IPS-NIHi7 (cell line): Measurements from ENCODE around the gene SYNPO2.
A peak's percentile ranks its signal among the peaks of the same experiment; 100 is the strongest.
"Not testable (repeated sequence)": the region's sequence is repeated elsewhere in the genome, so short reads cannot be mapped to it uniquely, and the experiment has no call there.

ENCODE experiments used
- DNase-seq: peaks from one replicate; pipeline ENCODE4 v3.0.0; 2012; ENCODE audit warnings: mixed read lengths; ENCODE audit errors: extremely low spot score

SYNPO2 gene

DNA sequence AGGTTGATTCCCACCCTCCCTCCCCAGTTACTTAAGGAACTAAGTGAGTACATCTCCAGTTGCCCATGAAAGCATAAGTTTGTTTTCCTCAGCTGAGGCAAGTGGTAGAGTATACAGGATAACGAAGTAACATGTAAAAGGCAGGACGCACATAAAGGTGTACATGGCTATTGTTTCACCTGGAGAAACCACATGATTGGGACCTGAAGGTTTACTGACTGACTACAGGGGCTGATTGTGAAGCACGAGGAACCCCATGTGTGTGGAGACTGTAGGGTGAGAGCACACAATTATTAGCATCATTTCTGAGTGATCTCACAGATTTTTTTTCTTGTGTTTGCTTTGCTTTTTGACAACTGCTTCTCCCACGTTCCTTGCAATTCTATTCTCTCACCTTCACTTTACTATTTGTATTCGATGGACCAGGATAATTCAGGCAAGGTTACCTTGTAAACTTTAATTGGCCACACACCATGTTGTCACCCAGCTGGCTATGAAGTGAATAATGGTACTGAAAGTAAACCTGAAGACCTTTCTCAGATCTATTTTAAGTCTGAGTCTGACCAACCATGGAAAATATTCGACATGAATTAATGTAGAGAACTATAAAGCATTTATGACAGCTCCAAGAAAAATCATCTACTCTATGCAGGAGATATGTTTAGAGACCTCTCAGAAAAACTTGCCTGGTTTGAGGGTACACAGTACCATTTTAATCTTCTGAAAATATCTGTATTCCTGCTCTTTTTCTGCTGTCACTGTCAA is 144.4 kb downstream of the SYNPO2 start:
- no peak for DNase-seq

DNA sequence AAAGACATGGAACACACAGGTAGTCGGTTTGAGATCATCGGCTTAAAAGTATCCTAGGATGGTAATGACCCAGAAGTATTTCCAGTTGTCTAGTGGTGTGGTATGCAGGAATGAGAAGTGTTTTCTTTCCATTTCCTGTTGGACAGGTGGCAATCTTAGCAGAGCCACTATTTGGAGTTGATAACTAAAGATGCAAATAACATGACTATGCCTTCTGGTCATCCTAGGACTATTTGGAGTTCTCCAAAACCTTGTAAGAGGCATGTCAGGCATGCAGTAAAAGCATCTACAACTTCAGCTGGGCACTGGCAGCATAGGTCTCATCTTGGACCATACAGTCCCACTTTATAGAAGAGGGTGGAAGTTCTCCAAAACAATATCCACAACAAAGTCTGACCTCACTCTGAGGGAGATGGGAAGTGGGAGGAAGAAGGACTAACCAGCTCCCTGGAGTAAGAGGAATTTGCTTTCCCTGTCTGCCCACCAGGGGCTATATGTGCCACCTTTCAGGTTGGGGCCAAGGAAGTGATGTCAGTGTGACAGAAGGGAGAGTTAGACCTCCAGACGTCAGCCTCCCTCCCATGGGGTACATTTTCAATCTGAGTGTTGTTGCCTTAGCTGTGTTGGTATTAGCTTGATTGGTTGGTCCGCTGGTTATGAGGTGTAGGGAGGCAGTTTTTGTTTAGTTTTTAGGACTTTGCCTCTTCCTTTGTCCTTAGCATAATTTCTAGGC is 145.8 kb downstream of the SYNPO2 start:
- DNase-seq, result peak; percentile 28

DNA sequence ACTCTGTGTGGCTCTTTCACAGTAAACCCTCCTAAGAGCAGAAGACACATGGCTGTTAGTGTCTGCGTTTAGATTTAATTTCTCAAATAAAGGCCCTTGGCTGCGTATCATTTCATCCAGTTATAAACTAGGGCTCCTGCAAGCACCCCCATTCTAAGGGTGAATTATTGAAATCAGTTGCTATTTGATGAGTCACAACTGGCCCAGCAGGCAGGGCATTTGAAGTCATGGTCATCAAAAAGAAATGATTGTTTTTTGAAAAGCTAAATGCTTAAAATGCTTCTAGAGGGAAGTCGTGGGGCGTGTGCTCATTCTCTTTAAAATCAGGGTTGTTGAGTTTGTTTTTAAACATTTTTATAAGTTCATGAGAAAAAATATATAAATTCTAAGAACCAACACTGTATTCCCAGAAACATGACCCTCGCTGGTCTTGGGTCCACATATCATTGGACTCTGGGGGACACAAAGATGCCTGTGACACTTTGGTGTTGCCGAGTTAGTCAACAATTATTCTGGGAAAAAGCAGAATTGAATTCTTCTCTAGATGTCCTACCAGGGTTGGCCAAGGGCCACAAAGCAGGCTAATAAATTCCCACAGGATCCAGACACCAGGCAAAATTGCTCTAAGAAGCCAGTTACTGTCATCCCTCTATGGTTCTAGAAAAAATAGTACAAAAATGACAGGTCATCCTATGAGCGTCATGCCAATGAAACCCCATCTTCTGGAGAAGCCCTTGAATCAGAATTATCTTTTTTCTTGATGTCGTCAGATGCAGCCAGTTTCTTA is 147.5 kb downstream of the SYNPO2 start:
- no peak for DNase-seq

DNA sequence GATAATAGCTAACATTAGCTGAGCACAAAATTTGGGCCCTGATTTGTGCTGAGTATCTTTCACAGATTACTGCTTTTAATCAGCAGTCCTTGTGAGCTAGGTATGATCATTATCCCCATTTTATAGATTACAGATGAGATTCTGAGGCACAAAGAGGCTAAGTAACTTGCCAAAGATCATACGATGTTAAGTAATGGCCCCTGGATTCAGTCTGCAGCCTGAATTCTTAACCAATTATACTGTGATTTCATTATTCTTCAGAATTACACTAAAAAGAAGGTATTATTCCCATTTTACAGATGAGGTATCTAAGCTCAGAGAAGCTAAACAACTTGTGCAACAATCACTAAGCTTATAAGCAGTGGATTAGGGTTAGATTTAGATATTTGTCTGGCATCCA is 149.1 kb downstream of the SYNPO2 start:
- DNase-seq, result no peak

DNA sequence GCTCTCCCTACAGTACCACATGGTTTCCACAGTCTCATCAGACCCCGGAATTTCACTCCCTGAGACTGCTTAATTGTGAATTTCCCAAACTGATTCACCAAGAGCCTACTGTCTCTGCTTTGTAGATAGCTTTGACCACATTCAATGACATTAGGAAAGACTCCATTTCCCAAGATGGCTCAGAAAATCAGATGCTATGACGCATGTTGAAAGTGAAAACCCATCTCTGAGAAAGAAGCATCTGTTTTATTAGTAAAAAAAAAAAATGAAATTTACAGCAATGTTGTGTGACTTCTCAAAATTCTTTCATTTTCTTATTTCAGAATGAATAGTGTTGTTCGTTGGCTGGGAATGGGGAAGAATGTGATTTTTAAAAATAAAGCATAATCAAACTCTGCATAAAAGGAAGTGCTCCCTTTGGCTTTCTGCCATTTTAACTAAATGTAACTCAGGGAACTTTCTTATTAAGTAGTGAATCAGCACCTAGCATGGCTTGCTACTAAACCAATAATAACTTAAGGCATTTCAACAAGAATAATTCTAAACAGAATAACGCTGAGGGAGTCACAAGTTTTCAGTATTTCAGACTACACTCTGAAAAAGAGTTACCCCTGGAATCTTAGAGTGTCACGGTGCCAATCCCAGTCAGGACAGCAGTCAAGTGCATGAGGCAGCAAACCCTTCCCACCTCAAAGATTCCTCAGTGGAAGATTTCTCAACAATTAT is 149.6 kb downstream of the SYNPO2 start:
- DNase-seq, result no peak

DNA sequence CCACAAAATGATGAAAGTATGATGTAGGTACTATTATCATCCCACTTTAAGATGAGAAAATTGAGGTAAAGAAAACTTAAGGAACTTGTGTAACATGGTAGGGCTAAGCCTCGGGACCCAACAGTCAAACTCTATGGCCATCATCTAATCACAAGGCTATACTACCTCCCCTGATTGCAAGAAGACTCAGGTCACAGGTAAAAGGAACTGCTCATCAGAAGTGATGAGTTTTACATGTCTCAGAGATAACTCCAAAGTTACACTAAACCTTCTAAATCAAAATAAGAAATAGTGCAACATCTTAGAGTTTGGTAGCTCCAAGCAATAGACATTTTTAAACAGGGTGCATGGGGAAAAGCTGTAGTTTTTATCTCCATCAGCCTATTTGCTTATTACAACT is 150.5 kb downstream of the SYNPO2 start:
- DNase-seq, result no peak

DNA sequence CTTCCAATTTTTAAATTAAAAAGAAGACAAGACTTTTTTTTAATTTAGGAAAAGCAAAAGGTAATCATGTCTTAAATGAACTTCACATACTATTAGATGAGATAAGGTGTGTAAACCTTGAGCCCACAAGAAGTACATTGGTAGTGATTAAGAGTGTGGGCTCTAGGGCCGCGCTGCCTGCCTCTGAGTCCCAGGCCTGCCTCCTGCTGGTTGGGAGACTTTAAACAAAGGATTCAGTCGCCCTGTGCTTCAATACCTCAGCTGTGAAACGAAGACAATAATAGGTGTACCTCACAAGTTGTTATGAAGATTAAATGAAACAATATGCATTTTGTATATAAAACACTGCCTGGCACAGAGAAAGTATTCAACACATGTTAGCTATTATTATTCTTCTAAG is 151.1 kb downstream of the SYNPO2 start:
- DNase-seq, result peak; percentile 40

DNA sequence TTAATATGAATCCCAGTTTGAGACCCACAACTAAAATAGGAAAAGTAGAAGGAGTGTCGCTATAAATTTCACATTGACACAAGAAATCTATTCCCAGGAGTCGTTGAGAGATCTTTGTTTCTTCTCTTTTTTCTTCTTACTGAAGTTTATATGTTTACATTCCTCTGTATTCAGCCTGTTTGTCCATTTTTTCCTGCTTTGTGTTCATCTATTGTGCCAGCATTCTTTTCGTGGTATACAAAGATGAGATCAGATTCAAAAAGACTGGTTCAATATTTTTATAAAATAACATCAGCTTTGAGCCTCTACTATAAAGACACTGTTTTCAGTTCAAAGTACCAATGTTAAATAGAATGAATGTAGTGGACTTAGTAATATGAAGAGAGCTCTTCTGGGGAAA is 151.6 kb downstream of the SYNPO2 start:
- no peak for DNase-seq

DNA sequence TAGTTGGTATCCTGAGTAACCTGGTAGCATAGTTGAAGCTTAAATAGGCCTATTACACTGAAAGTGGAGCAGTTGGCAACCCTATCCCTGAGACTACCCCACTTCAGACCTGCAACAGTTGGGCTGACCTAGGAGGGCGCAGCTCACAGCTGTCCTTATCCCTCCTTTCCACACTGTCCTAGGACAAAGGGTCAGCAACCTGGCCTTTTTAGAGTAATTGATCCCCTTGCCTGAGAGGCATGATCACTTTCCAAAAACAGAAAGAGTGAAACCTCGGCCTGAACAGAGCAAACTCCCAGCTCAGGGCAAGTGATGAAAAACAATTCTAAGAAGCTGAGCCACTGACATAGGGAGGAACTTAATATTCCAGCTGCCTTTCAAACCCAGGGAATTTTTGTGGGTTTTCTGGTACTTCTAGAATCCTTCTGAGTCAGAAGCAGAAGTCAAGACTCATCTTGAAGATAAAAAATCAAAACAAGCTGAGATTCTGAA is 152.1 kb downstream of the SYNPO2 start:
- peak; percentile 29 for DNase-seq

DNA sequence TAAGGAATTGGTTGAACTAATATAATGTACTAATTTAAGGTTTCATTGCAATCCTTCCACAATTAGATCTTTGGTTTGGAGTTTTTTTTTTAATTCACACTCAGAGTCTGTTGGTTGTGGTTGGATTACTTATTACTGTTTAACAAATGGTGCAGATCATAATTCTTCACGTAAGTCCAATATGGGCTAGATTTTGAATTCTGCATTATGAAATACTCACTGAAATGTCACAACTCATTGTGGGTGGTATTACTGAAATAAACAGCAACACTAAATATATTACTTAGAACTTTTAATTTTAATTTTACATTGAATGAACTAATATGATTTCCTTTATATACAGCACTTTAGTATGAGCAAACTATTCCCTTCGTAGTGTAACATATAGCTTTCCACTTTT is 152.7 kb downstream of the SYNPO2 start:
- no peak for DNase-seq

DNA sequence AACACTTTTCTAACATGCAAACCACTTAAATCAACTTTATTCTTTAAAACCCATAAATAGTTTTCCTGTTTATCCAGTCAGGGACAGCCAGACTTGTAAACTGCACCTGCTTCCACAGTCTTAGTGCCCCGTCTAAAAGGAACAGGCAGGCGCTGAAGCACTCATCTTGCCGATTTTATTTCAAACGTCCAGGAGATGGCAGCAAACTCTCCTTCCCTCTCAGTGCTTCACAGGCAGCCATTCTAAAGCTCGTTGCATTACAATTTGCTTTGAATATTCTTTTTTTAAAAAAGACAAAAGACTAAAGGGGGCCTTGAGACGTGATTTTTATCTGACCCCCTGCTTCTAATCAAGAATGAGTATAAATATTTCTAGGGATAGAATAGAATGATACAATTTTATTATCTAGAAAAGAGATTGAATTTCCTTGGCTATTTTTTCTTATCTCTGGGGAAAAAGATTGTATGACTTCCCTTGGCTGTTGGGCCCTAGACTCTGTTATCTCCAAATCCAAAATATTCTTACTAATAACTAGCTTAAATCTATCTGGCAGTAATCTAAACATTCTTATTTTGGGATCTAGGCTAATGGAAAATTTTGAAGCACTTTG is 153.4 kb downstream of the SYNPO2 start:
- DNase-seq, result peak; percentile 77

DNA sequence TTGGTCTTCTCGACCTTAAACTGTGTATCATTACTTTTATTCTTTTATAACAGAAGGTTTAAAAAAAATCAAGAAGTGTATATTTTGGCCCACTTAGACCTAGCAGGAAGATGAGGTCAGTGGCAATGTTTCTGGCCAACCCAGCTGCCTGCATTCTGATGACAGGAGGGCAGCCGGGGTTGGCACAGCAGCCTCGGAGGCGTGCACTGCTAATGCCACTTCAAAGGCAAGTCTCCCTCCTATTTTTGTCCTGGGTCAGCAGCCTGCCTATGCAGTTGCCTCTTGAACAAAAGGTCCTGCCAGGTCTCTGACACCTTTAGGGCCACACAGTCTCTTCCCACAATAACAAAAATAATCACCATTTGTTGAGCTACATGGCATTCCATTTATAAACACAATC is 157.6 kb downstream of the SYNPO2 start:
- DNase-seq, result no peak

DNA sequence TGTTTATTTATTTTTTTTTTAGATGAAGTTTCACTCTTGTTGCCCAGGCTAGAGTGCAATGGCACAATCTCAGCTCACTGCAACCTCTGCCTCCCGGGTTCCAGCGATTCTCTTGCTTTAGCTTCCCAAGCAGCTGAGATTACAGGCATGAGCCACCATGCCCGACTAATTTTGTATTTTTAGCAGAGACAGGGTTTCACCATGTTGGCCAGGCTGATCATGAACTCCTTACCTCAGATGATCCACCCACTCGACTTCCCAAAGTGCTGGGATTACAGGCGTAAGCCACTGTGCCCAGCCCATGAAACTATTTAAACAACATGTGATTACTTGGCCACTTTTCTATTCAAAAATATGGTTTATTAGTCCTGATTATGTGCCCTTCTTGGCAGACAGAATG is 158.4 kb downstream of the SYNPO2 start:
- DNase-seq, result not testable (repeated sequence)

DNA sequence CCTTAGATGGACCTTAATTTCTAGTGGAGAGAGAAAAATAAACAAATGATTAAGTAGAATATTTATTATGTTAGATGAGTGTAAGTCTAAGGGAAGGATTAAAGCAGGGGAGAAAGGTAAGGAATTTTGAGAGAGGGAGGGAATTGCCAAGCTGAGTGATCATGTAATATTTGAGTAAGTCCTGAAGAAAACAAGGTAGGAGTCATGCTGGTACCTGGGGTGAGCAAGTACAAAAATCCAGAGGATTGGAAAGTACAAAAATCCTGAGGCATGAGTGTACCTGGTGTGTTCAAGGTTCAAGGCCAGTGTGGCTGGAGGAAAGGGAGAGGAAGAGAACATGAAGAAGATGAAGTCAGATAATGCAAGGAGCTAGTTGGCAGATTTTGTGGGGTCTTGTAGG is 159.8 kb downstream of the SYNPO2 start:
- DNase-seq, result no peak

DNA sequence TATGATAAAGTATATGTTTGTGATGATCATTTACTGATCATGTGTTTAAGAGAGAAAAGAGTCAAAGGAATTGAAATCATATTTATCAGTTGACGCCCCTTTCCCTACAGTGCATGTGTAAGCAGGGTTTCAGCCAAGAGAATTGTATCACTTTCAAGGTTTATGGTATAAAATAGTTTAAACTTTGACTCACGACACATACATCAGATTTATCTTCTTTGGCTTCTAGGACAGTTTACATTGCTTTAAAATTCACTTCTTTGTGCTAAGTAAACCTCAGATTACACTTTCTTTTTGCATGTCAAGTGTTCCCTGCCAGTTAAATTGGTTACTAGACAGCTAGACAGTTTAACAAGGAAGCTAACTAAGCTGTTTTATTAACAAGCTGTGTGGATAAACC is 160.7 kb downstream of the SYNPO2 start:
- no peak for DNase-seq

DNA sequence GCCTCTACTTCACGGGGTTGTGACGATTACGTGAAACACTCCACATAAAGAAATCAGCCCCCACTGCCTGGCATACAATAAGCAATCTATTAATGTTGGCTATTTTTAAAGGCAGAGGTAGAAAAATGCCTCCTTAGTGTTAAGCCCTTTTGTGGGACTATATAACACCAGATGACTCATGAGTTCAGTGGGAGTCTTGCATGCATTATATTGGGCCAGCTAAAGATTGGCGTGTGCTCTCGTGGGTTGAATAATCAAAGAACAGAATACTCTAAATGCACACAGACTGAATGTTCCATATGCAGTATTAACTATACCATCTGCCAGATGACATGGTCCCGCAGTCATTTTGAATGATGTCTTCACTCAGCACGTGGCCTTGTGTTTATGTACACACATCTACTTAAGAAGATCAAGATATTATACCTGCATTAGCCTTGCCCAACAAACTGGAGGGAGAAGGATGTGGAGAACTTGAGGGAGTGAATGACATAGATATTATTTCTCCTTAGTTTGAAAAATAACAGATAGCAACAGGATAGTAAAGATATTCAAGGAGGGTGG is 162.0 kb downstream of the SYNPO2 start:
- DNase-seq, result no peak

DNA sequence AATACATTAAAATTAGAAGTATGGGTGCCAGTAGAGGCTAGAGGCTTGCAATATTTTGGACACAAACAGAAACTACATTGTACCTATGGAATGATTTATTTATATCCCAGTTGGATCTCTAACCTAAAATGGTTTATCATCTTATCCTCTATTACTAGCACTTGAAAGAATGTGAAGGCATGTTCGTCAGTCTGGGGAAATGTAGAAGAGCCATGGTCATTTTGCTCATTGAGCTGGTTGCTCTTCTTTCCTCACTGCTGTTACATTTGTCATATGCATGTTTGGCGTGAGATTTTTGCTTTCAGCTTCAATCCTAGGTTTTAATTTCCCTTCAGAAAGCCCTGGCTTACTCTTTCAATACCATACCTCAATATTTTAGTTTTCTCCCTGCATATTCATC is 164.6 kb downstream of the SYNPO2 start:
- DNase-seq, result no peak

DNA sequence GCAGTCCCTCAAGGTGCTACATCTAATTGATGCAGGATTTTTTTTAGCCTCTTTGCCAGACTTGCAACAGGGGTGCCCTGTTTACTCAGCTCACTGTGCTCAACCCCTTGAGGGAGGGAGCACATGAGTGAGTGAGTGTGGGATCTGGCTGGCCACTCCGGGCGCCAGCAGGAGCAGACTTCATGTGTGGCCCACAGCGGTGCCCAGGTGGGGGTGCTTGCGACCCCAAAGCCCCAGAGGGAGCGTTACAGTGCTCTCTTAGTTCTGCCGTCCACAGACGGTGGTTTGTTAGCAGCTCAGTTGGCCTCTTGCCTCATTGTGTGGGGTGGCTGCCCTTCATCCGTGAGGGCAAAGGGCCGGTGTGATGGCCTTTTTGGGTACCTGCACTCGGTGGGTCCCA is 165.3 kb downstream of the SYNPO2 start:
- no peak for DNase-seq

DNA sequence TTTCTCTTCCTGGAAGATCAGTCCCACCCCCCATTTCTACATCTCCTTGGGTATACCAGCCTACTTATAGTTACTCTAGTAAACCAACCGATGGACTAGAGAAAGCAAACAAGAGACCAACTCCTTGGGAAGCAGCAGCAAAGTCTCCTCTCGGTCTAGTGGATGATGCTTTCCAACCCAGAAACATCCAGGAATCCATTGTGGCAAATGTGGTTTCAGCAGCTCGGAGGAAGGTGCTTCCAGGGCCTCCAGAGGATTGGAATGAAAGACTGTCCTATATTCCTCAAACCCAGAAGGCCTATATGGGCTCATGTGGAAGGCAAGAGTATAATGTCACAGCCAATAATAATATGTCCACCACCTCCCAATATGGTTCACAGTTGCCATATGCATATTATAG is 168.8 kb downstream of the SYNPO2 start:
- DNase-seq, result no peak

DNA sequence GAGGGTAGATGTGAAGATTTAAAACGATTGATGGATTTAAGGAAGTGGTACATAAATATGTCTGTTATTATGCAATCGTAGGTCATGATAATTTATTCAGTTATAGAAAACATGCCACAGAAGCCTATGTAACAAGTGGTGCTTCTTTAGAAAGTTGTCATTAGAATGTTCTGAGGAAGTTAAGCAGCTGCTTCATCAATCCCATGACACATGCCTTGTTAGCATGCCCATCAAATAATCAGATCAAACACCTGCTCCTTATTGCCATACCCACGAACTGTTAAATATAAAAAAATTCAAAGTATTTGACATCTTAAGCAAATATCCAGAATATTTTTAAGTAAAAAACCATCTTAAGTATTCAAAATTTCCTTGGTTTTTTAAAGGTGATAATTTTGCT is 170.6 kb downstream of the SYNPO2 start:
- no peak for DNase-seq

DNA sequence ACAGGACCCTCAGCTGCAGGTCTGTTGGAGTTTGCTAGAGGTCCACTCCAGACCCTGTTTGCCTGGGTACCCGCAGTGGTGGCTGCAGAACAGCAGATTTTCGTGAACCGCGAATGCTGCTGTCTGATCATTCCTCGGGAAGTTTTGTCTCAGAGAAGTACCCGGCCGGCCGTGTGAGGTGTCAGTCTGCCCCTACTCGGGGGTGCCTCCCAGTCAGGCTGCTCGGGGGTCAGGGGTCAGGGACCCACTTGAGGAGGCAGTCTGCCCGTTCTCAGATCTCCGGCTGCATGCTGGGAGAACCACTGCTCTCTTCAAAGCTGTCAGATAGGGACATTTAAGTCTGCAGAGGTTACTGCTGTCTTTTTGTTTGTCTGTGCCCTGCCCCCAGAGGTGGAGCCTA is 178.5 kb downstream of the SYNPO2 start:
- DNase-seq, result not testable (repeated sequence)
